ENCODE data around the gene PARVB.

Gene PARVB

DNA sequence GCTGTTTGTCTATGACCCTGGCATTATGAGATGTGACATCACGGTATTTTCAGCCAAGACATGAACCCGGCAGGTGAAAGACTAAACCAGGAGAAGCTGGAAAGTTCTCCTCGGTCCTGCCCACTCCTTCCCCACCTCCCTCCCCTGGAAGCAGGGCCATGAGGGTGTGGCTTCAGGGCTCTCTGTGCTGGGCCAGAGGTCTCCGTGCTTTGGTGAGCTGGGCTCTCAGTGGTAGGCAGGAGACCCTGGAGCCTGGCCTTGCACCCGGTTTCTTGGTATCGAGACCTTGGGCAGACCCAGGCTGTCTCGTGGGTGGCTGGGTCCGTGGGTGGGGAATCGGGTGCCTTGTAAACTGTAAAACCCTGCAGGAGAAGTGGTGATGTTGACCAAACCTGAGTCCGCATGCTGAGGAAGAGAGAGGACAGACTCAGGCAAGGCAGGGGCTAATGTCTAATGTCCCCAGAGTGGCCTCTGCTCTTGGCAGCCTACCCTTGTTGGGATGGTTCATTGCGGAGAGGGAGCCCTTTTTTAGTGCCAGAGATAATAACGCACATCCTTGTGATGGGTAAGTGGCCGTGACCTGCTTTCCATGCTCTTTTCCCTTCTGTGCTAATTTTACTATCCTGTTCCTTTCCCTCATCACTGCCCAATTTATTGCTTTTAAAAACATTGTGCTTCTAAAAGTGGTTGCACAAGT lies 108.0 kb downstream of the PARVB start:
- TF ChIP-seq, protein P1, sequence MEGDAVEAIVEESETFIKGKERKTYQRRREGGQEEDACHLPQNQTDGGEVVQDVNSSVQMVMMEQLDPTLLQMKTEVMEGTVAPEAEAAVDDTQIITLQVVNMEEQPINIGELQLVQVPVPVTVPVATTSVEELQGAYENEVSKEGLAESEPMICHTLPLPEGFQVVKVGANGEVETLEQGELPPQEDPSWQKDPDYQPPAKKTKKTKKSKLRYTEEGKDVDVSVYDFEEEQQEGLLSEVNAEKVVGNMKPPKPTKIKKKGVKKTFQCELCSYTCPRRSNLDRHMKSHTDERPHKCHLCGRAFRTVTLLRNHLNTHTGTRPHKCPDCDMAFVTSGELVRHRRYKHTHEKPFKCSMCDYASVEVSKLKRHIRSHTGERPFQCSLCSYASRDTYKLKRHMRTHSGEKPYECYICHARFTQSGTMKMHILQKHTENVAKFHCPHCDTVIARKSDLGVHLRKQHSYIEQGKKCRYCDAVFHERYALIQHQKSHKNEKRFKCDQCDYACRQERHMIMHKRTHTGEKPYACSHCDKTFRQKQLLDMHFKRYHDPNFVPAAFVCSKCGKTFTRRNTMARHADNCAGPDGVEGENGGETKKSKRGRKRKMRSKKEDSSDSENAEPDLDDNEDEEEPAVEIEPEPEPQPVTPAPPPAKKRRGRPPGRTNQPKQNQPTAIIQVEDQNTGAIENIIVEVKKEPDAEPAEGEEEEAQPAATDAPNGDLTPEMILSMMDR (IDR thresholded peaks at IDR 0.05) = no peak
- no peak for DNase-seq (ENCODE audit: low spot score)
- Histone ChIP-seq H3K27ac (no peak overlapping the region), H3K4me3 (no peak overlapping the region)

DNA sequence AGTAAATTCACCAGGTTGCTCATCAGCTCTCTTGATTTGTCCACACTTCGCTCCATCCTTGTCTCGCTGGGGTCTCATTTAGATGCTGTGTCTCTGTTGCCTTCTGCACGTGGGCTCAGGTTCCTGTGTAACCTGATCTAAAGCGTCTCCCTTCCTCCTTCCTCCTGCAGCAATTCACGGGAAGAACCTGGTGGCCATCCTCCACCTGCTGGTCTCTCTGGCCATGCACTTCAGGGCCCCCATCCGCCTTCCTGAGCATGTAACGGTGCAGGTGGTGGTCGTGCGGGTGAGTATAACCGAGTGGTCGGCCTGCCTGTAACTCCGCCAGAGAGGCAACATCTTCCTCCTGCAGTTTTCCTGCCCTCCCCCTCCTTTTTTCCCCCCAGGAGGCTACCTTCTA lies 108.6 kb downstream of the PARVB start:
- Histone ChIP-seq H3K27ac (no peak overlapping the region), H3K4me3 (no peak overlapping the region)
- TF ChIP-seq, protein P1 (IDR thresholded peaks at IDR 0.05) = no peak
- DNase-seq (ENCODE audit: low spot score) = no peak

DNA sequence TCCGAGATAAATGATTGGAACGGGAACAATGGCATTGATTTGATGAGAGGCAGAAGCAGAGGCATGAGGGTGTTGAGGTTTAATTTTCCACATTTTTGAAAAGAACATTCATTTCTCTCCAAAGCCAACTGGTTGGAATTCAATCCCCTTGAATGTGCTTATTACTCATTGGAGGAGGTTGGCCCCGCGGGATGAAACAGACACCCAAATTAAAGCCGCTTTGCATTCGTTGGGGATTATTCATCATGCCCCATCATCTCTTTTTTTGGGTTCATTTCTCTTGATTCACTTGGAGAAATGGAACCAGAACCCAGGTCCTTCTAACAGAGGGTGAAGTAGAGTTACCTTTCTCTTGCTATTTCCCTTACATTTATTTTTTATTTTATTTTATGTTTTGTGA lies 109.1 kb downstream of the PARVB start:
- TF ChIP-seq, protein P1 (IDR thresholded peaks at IDR 0.05) = no peak

DNA sequence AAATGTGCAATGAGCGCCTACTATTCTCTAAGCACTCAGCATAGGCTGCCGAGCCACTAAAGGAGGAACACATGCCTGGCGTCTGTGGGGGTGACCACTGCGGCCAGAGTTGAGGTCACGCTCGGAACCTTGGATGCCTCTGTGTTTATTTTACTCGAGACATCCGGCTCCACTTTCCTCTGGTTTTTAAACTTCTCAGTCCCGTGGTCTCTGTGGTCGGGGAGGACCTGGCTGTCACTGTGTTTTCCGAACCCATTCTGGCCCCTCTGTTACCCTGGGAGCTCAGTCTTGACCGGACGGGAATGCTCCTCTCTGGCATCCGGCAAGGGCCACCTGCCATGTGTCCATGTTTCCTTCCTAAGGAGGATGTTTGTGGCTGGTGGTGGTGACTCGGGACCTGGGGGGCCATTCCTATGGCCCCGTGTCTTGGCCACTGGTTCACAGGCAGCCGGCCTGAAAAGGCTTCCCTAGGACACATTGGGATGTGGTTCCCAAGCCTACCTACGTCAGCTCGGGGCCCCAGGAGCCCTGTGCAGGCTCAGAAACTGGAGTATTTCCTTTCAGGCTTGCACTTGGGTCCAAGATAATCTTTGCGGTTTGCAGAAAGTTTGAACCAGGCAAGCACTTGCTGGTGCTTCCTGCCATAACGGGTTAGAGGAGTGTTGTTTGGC lies 109.9 kb downstream of the PARVB start:
- TF ChIP-seq, protein P1 (IDR thresholded peaks at IDR 0.05) = no peak
- DNase-seq (ENCODE audit: low spot score) = no peak
- Histone ChIP-seq H3K27ac (no peak overlapping the region), H3K4me3 (no peak overlapping the region)

More for the DNA sequence above, 109.1 kb downstream of the PARVB start:
- no peak for DNase-seq (ENCODE audit: low spot score)
- no peak overlapping the region for H3K27ac ChIP-seq
- H3K4me3 ChIP-seq = no peak overlapping the region

DNA sequence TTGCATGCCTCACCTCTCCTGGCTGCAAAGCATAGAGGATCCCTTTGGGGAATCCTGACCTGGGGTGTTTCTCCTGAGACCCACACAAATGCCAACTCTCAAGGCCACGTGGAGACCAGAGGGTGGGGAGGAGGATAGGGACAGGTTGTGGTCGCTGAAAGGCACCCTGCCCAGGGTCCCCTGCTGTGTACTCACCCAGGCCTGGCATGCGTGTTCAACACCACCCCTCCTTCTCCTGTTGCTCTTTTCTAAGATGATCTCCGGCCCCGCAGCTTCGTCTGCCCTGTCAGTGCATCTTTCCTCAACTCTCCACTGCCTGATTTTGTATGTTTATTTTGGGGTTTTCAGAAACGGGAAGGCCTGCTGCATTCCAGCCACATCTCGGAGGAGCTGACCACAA lies 112.0 kb downstream of the PARVB start:
- H3K4me3 ChIP-seq = no peak overlapping the region
- no peak overlapping the region for H3K27ac ChIP-seq
- TF ChIP-seq, protein P1 (IDR thresholded peaks at IDR 0.05) = no peak
- DNase-seq (ENCODE audit: low spot score) = no peak

DNA sequence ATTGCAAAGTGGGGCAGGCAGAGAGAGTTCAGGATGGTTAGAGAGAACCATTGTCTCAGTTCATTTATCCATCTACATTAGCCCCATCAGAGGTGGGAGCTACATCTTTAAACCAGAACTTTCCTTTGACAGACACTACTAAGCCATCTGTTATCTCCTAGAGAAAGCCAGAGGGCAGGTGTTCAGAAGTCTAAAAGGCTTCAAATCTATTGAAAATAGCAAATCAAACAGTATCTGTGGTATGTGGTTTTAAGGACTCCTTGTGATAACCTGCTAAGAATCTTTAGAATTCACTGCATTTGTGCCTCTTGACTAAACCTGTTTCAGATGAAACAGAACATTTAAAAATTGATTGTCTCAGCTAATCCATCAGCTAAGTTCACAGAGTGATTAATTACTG lies 112.7 kb downstream of the PARVB start:
- Histone ChIP-seq H3K4me3 (no peak overlapping the region), H3K27ac (no peak overlapping the region)
- TF ChIP-seq, protein P1 (IDR thresholded peaks at IDR 0.05) = no peak
- no peak for DNase-seq (ENCODE audit: low spot score)

DNA sequence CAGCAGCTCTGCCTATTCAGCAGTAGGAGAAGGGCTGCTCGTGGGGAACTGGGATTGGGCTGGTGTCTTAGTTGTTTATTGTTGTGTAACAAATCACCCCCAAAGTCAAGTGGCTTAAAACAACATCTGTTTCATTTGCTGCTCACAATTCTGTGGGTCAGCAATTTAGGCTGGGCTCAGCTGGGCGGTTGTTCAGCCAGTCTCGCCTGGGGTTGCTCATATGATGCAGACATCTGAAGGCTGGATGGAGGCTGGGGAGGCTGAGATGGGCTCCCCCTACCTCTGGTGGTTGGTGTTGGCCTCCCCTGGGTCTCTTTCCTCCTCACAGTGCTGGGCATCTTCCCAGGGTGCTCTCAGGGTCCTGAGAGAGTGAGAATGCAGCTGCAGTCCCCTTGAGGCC lies 113.3 kb downstream of the PARVB start:
- Histone ChIP-seq H3K27ac (no peak overlapping the region), H3K4me3 (no peak overlapping the region)
- no peak for DNase-seq (ENCODE audit: low spot score)
- TF ChIP-seq, protein P1 (IDR thresholded peaks at IDR 0.05) = no peak
